Stimulated activated CD4-positive, alpha-beta T cell treated with anti-CD3 and anti-CD28 coated beads, Interleukin-12 subunit alpha, Interleukin-12 subunit beta, amount 100 ng/mL, for 48 hours (primary cell): ENCODE measurements around the gene TSR3.

ENCODE experiments used
- DNase-seq, 3 donors: peaks; one replicate each; pipeline ENCODE4 v3.0.0-alpha.2; 2020; ENCODE audit warnings: low read depth in 2 of 3, low spot score in 1 of 3

TSR3 gene

DNA sequence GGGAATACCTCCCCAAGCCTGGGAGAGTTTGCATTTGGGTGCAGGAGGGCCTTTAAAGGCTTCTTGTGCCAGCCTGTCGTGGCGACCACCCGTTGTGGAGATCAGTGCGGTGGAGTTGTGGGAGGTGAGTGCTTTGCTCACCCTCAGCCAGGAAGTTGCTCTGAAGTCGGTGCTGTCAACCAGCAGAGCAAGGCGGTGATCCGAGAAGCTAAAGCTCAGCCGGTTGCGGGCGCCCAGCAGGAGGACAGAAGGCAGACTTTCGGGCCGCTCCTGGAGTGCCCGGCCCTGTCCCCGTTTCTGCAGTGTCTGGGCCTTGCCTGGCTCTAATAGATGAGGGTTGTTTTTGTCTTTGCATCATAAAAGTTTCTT is 40.9 kb downstream of the TSR3 start:
- no peak for DNase-seq

DNA sequence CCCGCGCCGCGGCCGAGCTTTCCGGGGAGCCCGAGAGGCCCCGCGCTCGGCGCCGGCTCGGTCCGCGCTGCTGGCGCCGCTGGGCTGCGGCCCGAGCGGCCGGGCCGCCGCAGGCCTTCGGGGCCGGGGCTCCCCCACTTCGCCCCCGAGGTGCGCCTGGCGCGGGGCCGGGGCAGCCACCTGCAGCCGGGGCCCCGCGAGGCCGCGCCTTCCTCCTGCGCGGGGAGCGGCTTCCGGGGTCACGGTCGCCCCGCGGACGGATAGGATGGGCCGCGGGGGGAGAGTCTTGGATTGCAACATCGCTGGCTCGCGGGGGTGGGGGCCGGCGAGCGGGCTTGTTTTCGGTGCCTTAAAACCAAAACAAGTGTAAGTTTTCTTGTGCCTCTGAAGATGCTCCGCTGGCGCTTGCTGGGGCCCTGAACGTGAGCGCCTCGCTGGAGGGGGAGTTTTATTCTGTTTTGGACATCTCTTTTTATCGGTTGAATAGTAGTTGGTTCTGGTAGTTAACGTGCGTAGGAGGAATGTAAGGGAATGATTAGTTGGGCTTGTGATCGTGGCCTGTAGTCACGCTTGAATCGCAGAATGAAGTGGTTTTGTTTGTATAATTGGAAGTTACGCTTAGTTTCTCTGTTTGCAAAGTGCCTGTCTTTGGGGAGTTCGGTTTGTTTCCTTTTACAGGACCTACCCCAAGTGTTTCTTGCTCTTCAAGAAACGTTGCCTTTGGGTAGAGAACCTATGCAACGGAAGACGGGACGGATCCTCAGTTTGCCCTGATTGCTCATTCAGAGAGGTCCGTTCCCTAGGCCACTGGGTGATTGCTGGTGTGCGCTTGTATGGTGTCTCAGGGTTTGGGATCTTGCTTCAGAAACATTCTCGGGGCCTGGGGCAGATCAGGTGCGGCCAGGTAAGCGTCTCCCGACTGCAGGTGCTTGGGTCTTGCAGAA is 41.5 kb downstream of the TSR3 start:
- DNase-seq = peak in 1 of 3 donors; percentile 43

DNA sequence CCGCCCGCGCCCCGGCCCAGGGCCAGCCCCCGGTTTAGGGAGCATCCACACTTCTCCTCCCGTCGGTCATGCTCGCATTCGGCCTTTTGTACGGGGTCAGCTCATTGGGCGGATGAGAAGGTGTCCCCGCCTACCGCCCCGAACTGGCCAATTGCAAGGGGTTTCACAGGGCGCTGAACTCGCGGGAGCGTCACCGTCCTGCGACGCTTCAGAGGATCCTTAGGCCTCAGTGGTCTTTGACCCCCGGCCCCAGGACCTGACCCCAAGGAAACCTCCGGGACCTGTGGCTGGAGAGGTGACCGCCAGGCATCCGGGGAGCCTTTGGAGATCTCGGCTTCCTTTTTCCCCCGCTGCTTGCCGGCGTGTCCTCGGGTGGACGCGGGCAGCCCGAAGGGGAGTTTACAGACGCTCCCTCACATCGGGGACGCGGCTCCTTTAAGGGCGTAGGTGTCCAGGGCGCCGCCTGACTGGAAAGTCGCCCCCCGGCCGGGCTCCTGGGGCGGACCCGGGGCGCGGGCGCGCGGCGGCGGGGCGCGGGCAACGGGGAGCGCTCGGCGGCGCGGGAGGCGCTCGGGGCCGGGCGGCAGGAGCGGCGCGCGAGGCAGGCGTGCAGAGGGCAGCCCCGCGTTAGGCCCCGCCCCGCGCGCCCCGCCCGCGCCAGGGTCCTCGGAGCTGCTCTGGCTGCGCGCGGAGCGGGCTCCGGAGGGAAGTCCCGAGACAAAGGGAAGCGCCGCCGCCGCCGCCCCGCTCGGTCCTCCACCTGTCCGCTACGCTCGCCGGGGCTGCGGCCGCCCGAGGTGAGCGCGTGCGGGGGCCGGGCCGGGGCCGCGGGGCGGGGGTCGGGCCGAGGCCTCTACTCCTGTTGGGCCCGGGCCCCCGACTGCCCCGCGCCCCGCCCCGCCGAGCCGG is 42.4 kb downstream of the TSR3 start, which contains the start of gene UBE2I:
TSS of gene UBE2I (plus strand) at position 660 of the 909 bp plus-strand sequence. CDS start 4,395 bp downstream, outside the sequence.
- peak; percentile 94 to 99 (median 97) for DNase-seq

DNA sequence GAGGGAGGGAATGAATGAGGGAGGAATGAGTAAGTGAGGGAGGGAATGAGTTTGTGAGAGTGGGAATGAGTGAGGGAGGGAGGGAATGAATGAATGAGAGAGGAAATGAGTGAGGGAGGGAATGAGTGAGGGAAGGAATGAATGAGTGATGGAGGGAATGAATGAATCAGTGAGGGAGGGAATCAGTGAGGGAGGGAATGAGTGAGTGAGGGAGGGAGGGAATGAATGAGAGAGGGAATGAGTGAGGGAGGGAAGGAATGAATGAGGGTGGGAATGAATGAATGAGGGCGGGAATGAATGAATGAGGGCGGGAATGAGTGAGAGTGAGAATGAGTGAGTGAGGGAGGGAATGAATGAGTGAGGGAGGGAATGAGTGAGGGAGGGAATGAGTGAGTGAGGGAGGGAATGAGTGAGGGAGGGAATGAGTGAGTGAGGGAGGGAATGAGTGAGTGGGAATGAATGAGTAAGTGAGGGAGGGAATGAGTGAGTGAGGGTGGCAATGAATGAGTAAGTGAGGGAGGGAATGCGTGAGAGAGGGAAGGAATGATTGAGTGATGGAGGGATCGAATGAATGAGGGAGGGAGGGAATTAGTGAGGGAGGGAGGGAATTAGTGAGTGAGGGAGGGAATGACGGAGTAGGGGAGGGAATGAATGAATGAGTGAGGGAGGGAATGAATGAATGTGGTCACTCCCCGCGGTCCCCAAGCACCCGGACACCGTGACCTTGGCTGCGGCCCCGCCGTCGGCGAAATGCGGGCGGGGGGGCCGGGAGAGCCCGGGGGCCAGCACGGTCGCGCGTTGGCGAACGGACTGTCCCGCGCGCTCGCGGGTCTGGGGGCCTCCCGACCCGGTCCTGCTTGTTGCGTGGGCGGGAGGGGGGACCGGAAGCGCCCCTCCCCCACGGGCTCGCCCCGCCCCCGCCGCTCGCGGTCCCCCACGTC is 43.4 kb downstream of the TSR3 start:
- no peak for DNase-seq

DNA sequence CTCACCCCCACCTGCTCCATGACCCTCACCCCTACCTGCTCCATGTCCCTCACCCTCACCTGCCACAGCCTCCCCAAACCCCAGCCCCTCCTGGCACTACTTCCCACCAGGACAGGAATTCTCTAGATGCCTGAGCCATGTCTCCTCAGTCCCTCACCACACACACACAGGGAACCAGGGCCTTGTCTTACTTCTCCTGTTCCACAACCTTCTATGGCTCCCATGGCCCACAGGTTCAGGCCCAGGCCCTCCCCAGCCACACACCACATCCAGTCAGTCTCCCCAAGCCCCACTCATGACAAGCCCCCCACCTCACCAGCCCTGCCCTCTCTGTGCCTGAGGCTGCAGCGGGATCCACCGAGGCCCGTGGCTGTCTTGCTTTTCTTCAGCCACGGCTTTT is 45.3 kb downstream of the TSR3 start:
- no peak for DNase-seq

DNA sequence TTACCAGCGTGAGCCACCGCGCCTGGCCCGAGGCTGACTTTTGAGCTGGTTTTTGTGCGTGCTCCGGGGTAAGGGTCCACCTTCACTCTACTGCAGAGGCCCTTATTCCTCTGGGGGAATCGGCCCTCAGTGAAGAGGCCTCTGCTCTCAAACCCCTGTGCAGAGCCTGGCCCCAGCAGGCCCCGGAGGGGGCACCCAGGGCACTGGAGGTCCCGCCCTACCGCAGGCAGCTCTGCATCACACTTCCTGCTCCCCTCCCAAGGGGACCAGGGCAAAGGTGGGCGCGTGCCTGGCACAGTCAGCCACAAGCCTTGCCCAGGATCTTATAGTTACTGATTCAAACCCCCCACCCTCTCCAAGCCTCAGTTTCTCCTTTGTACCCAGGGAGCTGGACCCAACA is 45.9 kb downstream of the TSR3 start:
- DNase-seq = no peak

DNA sequence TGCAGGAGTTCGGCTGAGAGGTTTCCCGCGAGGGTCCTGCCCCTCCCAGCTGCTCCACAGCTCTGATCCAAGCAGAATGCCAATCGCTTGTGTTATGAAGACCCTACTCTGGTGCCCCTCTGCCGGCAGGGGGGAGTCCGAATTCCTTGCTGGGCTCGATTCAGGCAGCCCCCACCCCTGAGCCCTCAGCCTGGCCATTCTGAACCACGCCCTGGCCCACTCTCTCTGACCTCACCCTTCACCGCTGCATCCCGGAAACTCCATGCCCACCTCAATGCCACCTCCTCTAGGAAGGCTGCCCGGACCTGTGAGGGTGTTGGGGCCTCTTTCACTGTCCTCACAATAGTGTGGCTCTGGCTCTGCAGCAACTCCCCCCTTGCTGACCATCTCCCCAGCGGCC is 50.1 kb downstream of the TSR3 start:
- no peak for DNase-seq

DNA sequence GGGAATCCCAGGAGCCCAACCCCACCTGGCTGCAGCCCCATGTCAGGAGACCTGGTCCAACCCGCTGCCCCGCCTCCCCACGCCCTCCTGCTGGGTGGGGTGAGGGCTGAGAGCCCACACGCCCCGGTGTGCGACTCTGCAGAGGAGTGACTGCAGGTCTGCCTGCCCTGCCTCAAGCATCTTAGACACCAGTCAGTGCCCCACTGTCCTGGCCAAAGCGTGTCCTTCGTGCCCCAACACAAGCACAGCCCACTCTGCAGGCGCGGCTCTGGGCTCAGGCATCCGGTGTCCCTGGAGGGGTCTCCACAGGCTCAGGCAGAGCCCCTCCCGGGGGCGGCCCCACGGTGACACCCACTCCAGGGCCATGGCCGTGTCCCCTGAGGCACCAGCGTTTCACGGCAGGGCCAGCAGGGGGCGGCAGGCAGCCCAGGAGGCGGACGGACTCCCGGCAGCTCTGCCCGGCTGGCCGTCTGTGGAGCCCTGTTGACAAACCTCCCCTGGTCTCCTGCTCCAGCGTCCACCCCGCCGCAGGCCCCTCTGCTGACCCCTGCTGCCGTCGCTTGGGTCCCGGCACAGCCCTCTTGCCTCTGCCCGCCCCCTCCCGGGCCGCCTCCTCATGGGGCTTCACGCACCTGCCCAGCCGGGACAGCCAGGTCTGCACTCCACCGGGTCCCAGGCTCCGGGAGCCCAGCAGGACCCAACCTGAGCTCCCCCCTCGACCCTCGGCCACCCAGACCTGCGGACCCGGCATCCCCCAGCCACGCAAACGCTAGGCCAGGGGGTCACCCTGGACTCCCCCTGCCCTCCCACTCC is 50.8 kb downstream of the TSR3 start:
- DNase-seq = peak; percentile 51 to 69 (median 67)

DNA sequence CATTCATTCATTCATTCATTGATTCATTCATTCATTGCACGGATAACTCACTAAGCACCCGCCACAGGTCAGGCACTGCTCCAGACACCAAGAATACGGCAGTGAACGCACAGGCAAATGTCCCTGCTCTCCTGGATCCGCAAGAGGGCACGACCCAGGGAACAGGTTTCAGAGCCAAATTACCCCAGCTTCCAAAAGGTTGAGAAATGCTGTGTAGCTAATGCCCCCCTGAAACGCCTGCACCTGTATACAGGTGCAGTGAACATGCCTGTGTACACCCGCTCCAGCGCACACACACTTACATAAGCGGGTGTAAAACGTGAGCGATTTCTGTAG is 51.8 kb downstream of the TSR3 start:
- DNase-seq = no peak
